Right lobe of liver (tissue), 6 donors: ENCODE measurements around the gene PFAS. TPM values are rescaled to one million over a fixed set of nuclear protein-coding genes. Genes with fewer than 3 reads are reported as not detected.

Experiments
- ATAC-seq, 4 donors: fragments of 200-7000 bp; cut with Tn5 transposase; one replicate each; pipeline ENCODE4 v1.9.1; 2020; ENCODE audit warnings: mild to moderate bottlenecking in 4 of 4, moderate library complexity in 4 of 4
- DNase-seq, 3 donors: peaks; one replicate each; pipeline ENCODE4 v3.0.0-alpha.2; 2020
- H3K27ac ChIP-seq, 3 donors: fragments of 200-600 bp; one replicate each; pipeline ENCODE4 v1.8.0; 2022
- H3K27me3 ChIP-seq, 2 donors: fragments of 200-600 bp; one replicate each; pipeline ENCODE4 v1.8.0; 2022
- H3K36me3 ChIP-seq, 4 donors: fragments of 200-600 bp; sonication (generic) in 1 of 4; one replicate each; pipeline versions ENCODE4 v1.5.1 to v1.8.0; 2017 to 2022; ENCODE audit warnings: control low read depth in 1 of 4
- H3K4me1 ChIP-seq, 4 donors: fragments of 200-600 bp; sonication (generic) in 1 of 4; one replicate each; pipeline versions ENCODE4 v1.5.1 to v1.8.0; 2017 to 2022; ENCODE audit warnings: control low read depth in 1 of 4
- H3K4me3 ChIP-seq, 3 donors: fragments of 200-600 bp; one replicate each; pipeline ENCODE4 v1.8.0; 2022
- H3K9me3 ChIP-seq, 4 donors: fragments of 200-600 bp; sonication (generic) in 1 of 4; one replicate each; pipeline versions ENCODE4 v1.5.1 to v1.8.0; 2017 to 2022; ENCODE audit warnings: control low read depth in 1 of 4
- CTCF ChIP-seq, 4 donors: fragments of 200-600 bp in 3 of 4; fragments of 450-650 bp in 1 of 4; IDR thresholded peaks; one replicate each; pipeline versions ENCODE4 v1.5.1 to v1.8.0; 2016 to 2022; ENCODE audit warnings: antibody characterized with exemption in 4 of 4, mild to moderate bottlenecking in 2 of 4
- POLR2A ChIP-seq: fragments of 450-650 bp; IDR thresholded peaks from one replicate; pipeline ENCODE4 v1.6.1; 2017; ENCODE audit warnings: antibody characterized with exemption, mild to moderate bottlenecking
- WGBS: methylation state at CpG from one replicate; pipeline ENCODE4 v1.1.6; 2018; ENCODE audit warnings: low coverage, low lambda C conversion rate; ENCODE audit not compliant: insufficient coverage; ENCODE audit errors: missing lambda C conversion rate; 5-methylcytosine and 5-hydroxymethylcytosine counted together
- intact Hi-C, 2 donors: fragments of 100-400 bp; cut with DNase I; formaldehyde crosslinking; loops; one replicate each; pipeline versions ENCODE4 v1.11.2 to v1.14.1; 2022
- long read RNA-seq: library from polyadenylated mRNA; unstranded; transcript quantifications from one replicate; pipeline ENCODE4 v2.0.0, GENCODE V29; 2019
- total RNA-seq, 6 experiments: library from RNA; depleted of rRNA in 2 of 6; stranded (reverse); fragments of >200 nt in 2 of 6; fragmentation: NEBNext Ultra II Directional in 3 of 6; extraction: Animal tissue kit (Norgen Biotek cat#: 25700) in 3 of 6; gene quantifications; one replicate each; pipeline versions ENCODE4 v1.1.0 to v1.2.4, GENCODE V29; 2016 to 2023
- donor health status: DM: no; HTN: yes; CAD: no.
- donor health status: DM: no; HTN: no; CAD: no.
- donor health status: DM: no; HTN: no; CAD: no.
- donor health status: DM: no; HTN: yes; CAD: no.
- donor health status: DM: no; HTN: yes; CAD: no.

Gene PFAS
- 10 to 100 TPM in 5 of 6 experiments, 1 to 10 TPM in 1; 10.0 to 21.0 (median 15.6) TPM for total RNA-seq
- long read RNA-seq, result 0 reads

- WGBS, result 0% methylated on average over 38 of the region's 58 CpGs
- Histone ChIP-seq H3K27ac (peak within 1 kb of the TSS; percentile 94 to 99 (median 97)), H3K4me3 (peak within 1 kb of the TSS; percentile 78 to 91 (median 90)), H3K36me3 (no peaks in the 10 kb centered on the region), H3K27me3 (no peaks in the 10 kb centered on the region), H3K4me1 (peaks cover 0 to 6% (median 0%) of the 10 kb centered on the region in 4 donors), H3K9me3 (no peaks in the 10 kb centered on the region)
- ATAC-seq (peak; percentile 67 to 80 (median 72)), DNase-seq (peak; percentile 96 to 97 (median 96))
- TF ChIP-seq CTCF (IDR thresholded peaks at IDR 0.05) (no peak), POLR2A (peak; percentile 49)
- intact Hi-C loops, result no loop called here
Measured at GRCh38 chr17:8248751-8249607, at the start of gene PFAS. Gene PFAS (plus strand): TSS chr17:8249289. CDS start chr17:8253938, 4,649 bp downstream.

GRCh38 chr17:8204761-8205555 lies 44.1 kb upstream of the PFAS start:
- Histone ChIP-seq H3K4me1 (peaks cover 0 to 1% (median 0%) of the 10 kb centered on the region in 4 donors), H3K27me3 (no peaks in the 10 kb centered on the region), H3K4me3 (no peak overlapping the region), H3K36me3 (no peaks in the 10 kb centered on the region), H3K27ac (no peak overlapping the region), H3K9me3 (no peaks in the 10 kb centered on the region)
- ATAC-seq (no peak), DNase-seq (no peak)
- 87% methylated on average over 7 of the region's 19 CpGs for WGBS
- intact Hi-C loops, result no loop called here
- TF ChIP-seq POLR2A (no peak), CTCF (IDR thresholded peaks at IDR 0.05) (no peak)

- no peaks in the 10 kb centered on the region for H3K36me3 ChIP-seq
- H3K4me1 ChIP-seq, result peaks cover 0 to 13% (median 0%) of the 10 kb centered on the region in 4 donors
- H3K4me3 ChIP-seq, result no peak overlapping the region
- intact Hi-C loops, result no loop called here
- no peak for ATAC-seq
- H3K27me3 ChIP-seq, result no peaks in the 10 kb centered on the region
- DNase-seq, result no peak
- no peak for TF ChIP-seq POLR2A
- no peak for TF ChIP-seq CTCF (IDR thresholded peaks at IDR 0.05)
- no peaks in the 10 kb centered on the region for H3K9me3 ChIP-seq
- WGBS, result 95% methylated on average over 9 of the region's 12 CpGs
- no peak overlapping the region for H3K27ac ChIP-seq
Measured at GRCh38 chr17:8206536-8206935, 42.6 kb upstream of the PFAS start.

- H3K27me3 ChIP-seq, result no peaks in the 10 kb centered on the region
- intact Hi-C loops, result no loop called here
- no peaks in the 10 kb centered on the region for H3K36me3 ChIP-seq
- DNase-seq (peak; percentile 92 to 97 (median 96)), ATAC-seq (peak; percentile 94 to 97 (median 95))
- TF ChIP-seq POLR2A, result no peak
- TF ChIP-seq CTCF (IDR thresholded peaks at IDR 0.05), result no peak
- 7% methylated on average over 33 of the region's 46 CpGs for WGBS
- peaks cover 0 to 23% (median 0%) of the 10 kb centered on the region in 4 donors for H3K4me1 ChIP-seq
- H3K4me3 ChIP-seq, result peak within 1 kb of the TSS; percentile 27 to 56 (median 48)
- H3K27ac ChIP-seq, result peak within 1 kb of the TSS; percentile 82 to 91 (median 87)
- H3K9me3 ChIP-seq, result no peaks in the 10 kb centered on the region
Measured at GRCh38 chr17:8209907-8210760, 39.0 kb upstream of the PFAS start, which contains the start of gene AURKB. Gene AURKB (minus strand): TSS chr17:8210575. CDS start chr17:8210224, 351 bp downstream.
